Activated CD8-positive, alpha-beta T cell treated with anti-CD3 and anti-CD28 coated beads, Interleukin-2, amount 10 ng/mL, durations not matched to agents 7 days and 5 days (primary cell): ENCODE measurements around the gene MORC4. TPM values are rescaled to one million over a fixed set of nuclear protein-coding genes. Genes with fewer than 3 reads are reported as not detected.
A peak's percentile ranks its signal among the peaks of the same experiment; 100 is the strongest.

Experiments
- ATAC-seq: fragments of 150-1000 bp; cut with Tn5 transposase; one replicate; pipeline ENCODE4 v1.10.0; 2021; ENCODE audit warnings: moderate library complexity
- CTCF ChIA-PET: fragments of 350-600 bp; sonication (Branson Sonifier 250); formaldehyde crosslinking; loops from one replicate; lab custom pipeline; 2021; ENCODE audit warnings: antibody characterized with exemption; lab: Charles Lee
- POLR2A ChIA-PET: fragments of 350-600 bp; sonication (Branson Sonifier 250); formaldehyde crosslinking; loops from one replicate; lab custom pipeline; 2021; ENCODE audit warnings: antibody characterized with exemption; lab: Charles Lee
- DNase-seq: peaks from one replicate; pipeline ENCODE4 v3.0.0-alpha.2; 2020
- H3K27ac Mint-ChIP-seq: one replicate; pipeline ENCODE4 v1.8.0; 2021; ENCODE audit warnings: mild to moderate bottlenecking, mixed read lengths
- H3K27me3 Mint-ChIP-seq: one replicate; pipeline ENCODE4 v1.8.0; 2021; ENCODE audit warnings: low read depth, mixed read lengths
- H3K36me3 Mint-ChIP-seq: one replicate; pipeline ENCODE4 v1.8.0; 2021; ENCODE audit warnings: low read depth, mixed read lengths
- H3K4me1 Mint-ChIP-seq: one replicate; pipeline ENCODE4 v1.8.0; 2021; ENCODE audit warnings: low read depth, mixed read lengths
- H3K4me3 Mint-ChIP-seq: one replicate; pipeline ENCODE4 v1.8.0; 2021; ENCODE audit warnings: mild to moderate bottlenecking, mixed read lengths
- H3K9me3 Mint-ChIP-seq: one replicate; pipeline ENCODE4 v1.8.0; 2022; ENCODE audit warnings: mixed read lengths; ENCODE audit not compliant: insufficient read depth
- total RNA-seq, 2 experiments: library from RNA; stranded (reverse); gene quantifications; one replicate each; pipeline ENCODE4 v1.2.3, GENCODE V29; 2021

Gene MORC4
- total RNA-seq, 2 experiments from 2014 or later, result 5.7 to 6.5 TPM

GRCh38 chrX:106903291-106903824, 96.7 kb downstream of the MORC4 start, which contains the start of gene RIPPLY1:
Gene RIPPLY1 (minus strand): TSS chrX:106903341. CDS start chrX:106903287, 54 bp downstream.
- no peaks in the 10 kb centered on the region for H3K27me3 Mint-ChIP-seq
- POLR2A ChIA-PET, result no interaction called here

GRCh38 chrX:106902684-106903083, 97.3 kb downstream of the MORC4 start:
- no peak for ATAC-seq
- Mint-ChIP-seq H3K36me3 (no peaks in the 10 kb centered on the region), H3K4me1 (no peaks in the 10 kb centered on the region), H3K9me3 (no peaks in the 10 kb centered on the region), H3K4me3 (no peak overlapping the region), H3K27me3 (no peaks in the 10 kb centered on the region), H3K27ac (no peak overlapping the region)
- CTCF ChIA-PET, result interaction anchor here (1.0 kb wide), 1 partner anchor 8 kb away, joined by 4 read pairs; no protein-coding TSS in a partner anchor
- POLR2A ChIA-PET, result no interaction called here
- no peak for DNase-seq

More at GRCh38 chrX:106903291-106903824, 96.7 kb downstream of the MORC4 start, which contains the start of gene RIPPLY1:
- CTCF ChIA-PET, result interaction anchor here (1.0 kb wide), 1 partner anchor 9 kb away, joined by 4 read pairs; no protein-coding TSS in a partner anchor
- no peak within 1 kb of the TSS for H3K4me3 Mint-ChIP-seq
- ATAC-seq, result no peak
- H3K27ac Mint-ChIP-seq, result no peak within 1 kb of the TSS
- no peaks in the 10 kb centered on the region for H3K9me3 Mint-ChIP-seq
- DNase-seq, result no peak
- H3K36me3 Mint-ChIP-seq, result no peaks in the 10 kb centered on the region
- H3K4me1 Mint-ChIP-seq, result no peaks in the 10 kb centered on the region

DNA sequence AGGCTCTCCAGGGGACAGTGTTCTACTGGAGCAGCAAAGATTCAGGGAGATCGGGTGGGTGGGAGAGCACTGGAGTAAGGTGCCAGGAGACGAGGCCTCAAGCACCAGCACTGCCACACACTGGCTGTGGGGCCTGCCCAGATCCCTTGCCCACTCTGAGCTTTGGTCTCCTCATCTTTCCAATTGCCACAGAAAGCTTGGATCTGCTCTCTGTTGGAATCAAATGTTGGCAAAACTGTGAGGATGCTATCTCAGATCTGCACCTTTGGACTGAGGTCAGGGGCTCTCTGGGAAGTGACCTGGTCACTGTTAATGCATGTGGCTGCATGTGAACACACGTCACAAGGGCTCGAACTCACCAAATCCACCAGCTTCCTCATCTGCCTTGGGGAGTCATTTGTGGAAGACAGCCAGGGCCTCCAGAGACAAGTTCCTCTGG, 98.2 kb downstream of the MORC4 start:
- no peaks in the 10 kb centered on the region for H3K9me3 Mint-ChIP-seq
- no peaks in the 10 kb centered on the region for H3K4me1 Mint-ChIP-seq
- ATAC-seq, result no peak
- no peaks in the 10 kb centered on the region for H3K36me3 Mint-ChIP-seq
- ChIA-PET CTCF (no interaction called here), POLR2A (no interaction called here)
- no peak overlapping the region for H3K27ac Mint-ChIP-seq
- no peak for DNase-seq
- no peaks in the 10 kb centered on the region for H3K27me3 Mint-ChIP-seq
- H3K4me3 Mint-ChIP-seq, result no peak overlapping the region

GRCh38 chrX:106901341-106901740, 98.7 kb downstream of the MORC4 start:
- no peak overlapping the region for H3K27ac Mint-ChIP-seq
- H3K4me3 Mint-ChIP-seq, result no peak overlapping the region
- no peaks in the 10 kb centered on the region for H3K36me3 Mint-ChIP-seq
- H3K9me3 Mint-ChIP-seq, result no peaks in the 10 kb centered on the region
- DNase-seq (no peak), ATAC-seq (no peak)
- H3K4me1 Mint-ChIP-seq, result no peaks in the 10 kb centered on the region
- ChIA-PET CTCF (no interaction called here), POLR2A (no interaction called here)
- H3K27me3 Mint-ChIP-seq, result no peaks in the 10 kb centered on the region

GRCh38 chrX:106899841-106900240, 100.2 kb downstream of the MORC4 start:
- no peaks in the 10 kb centered on the region for H3K4me1 Mint-ChIP-seq
- no peak for ATAC-seq
- DNase-seq, result no peak
- no peaks in the 10 kb centered on the region for H3K9me3 Mint-ChIP-seq
- H3K27ac Mint-ChIP-seq, result no peak overlapping the region
- no peaks in the 10 kb centered on the region for H3K27me3 Mint-ChIP-seq
- H3K36me3 Mint-ChIP-seq, result no peaks in the 10 kb centered on the region
- ChIA-PET POLR2A (no interaction called here), CTCF (interaction anchor here (0.6 kb wide), 1 partner anchor 933 kb away, joined by 3 read pairs; no protein-coding TSS in a partner anchor)
- no peak overlapping the region for H3K4me3 Mint-ChIP-seq

DNA sequence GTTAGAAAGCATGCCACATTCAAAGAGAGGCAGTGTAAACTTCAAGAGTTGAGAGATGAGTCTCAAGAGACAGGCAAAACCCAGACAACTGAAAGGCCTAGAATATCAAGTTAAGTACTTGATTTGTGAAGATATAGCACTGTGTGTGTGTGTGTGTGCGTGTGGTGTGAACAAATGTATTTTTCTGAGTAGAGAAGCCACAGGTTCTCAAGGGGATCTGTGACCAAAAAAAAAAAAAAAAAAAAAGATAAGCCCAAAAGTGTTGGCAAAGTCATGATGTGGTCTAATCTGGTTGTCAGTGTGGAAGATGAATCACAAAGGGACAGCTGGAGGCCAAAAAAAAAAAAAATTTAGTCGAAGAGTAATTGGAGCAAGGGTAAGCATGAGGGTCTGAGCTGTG, 100.7 kb downstream of the MORC4 start:
- DNase-seq (no peak), ATAC-seq (no peak)
- no peaks in the 10 kb centered on the region for H3K4me1 Mint-ChIP-seq
- POLR2A ChIA-PET, result no interaction called here
- no peaks in the 10 kb centered on the region for H3K36me3 Mint-ChIP-seq
- H3K4me3 Mint-ChIP-seq, result no peak overlapping the region
- no peaks in the 10 kb centered on the region for H3K27me3 Mint-ChIP-seq
- CTCF ChIA-PET, result interaction anchor here (0.6 to 2.3 kb wide), 9 partner anchors 9 to 933 kb away, joined by 3 to 10 read pairs (median 3); no protein-coding TSS in a partner anchor
- H3K27ac Mint-ChIP-seq, result no peak overlapping the region
- H3K9me3 Mint-ChIP-seq, result no peaks in the 10 kb centered on the region

DNA sequence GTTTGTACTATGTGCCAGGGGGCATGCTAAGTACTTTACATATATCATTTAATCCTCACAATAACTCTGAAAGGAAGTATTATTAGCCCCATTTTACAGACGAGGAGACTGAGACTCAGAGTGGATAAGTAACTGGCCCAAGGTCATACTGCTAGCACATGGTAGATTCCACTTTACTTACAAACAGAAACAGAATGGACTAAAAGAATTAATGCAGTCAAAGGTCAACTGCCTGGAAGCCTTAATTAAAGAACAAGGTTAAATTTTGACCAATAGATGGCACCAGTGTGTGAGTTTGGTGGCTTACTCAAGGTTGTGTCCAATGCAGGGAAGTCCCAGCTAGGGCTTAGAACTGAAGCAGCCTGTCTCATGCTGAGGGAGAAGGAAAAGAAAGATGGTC, 101.5 kb downstream of the MORC4 start:
- Mint-ChIP-seq H3K4me3 (no peak overlapping the region), H3K27ac (no peak overlapping the region), H3K9me3 (no peaks in the 10 kb centered on the region), H3K36me3 (no peaks in the 10 kb centered on the region), H3K4me1 (no peaks in the 10 kb centered on the region), H3K27me3 (no peaks in the 10 kb centered on the region)
- DNase-seq, result peak; percentile 24
- ChIA-PET CTCF (interaction anchor here (0.7 to 2.3 kb wide), 13 partner anchors 8 to 880 kb away, joined by 3 to 10 read pairs (median 3); no protein-coding TSS in a partner anchor), POLR2A (no interaction called here)
- ATAC-seq, result no peak

DNA sequence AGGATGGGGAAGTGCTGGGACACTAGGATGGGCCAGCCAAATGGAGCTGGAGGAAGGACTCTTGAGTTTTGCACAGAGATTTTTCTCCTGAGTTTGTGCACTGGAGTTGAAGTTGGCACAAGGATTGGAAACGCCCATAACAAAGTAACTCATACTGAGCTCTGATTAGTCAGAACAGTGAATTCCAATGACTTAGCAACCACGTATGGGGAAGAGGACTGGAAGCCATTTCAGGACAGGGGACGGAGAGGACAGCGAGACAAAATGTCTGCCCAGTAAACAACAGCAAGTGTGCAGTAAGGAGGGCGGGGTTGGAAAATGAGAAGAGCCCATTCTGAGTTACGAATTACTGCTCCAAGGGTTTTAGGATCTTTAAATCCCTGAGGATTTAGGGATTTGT, 102.8 kb downstream of the MORC4 start:
- no peak for DNase-seq
- H3K27me3 Mint-ChIP-seq, result no peaks in the 10 kb centered on the region
- no peaks in the 10 kb centered on the region for H3K9me3 Mint-ChIP-seq
- ATAC-seq, result no peak
- no peak overlapping the region for H3K4me3 Mint-ChIP-seq
- no peaks in the 10 kb centered on the region for H3K4me1 Mint-ChIP-seq
- no peak overlapping the region for H3K27ac Mint-ChIP-seq
- CTCF ChIA-PET, result interaction anchor here (1.1 to 2.3 kb wide), 3 partner anchors 9 to 55 kb away, joined by 3 to 10 read pairs (median 3); no protein-coding TSS in a partner anchor
- H3K36me3 Mint-ChIP-seq, result no peaks in the 10 kb centered on the region
- POLR2A ChIA-PET, result no interaction called here

GRCh38 chrX:106894978-106895452, 105.0 kb downstream of the MORC4 start:
- no peaks in the 10 kb centered on the region for H3K9me3 Mint-ChIP-seq
- no peak for DNase-seq
- no peaks in the 10 kb centered on the region for H3K27me3 Mint-ChIP-seq
- no peak overlapping the region for H3K4me3 Mint-ChIP-seq
- ATAC-seq, result no peak
- CTCF ChIA-PET, result interaction anchor here (0.8 to 1.6 kb wide), 6 partner anchors 8 to 57 kb away, joined by 3 to 5 read pairs (median 4); partner anchors contain the start of gene RIPPLY1
- POLR2A ChIA-PET, result no interaction called here
- H3K27ac Mint-ChIP-seq, result no peak overlapping the region
- H3K4me1 Mint-ChIP-seq, result no peaks in the 10 kb centered on the region
- H3K36me3 Mint-ChIP-seq, result no peaks in the 10 kb centered on the region

- H3K9me3 Mint-ChIP-seq, result no peaks in the 10 kb centered on the region
- CTCF ChIA-PET, result interaction anchor here (0.7 to 2.0 kb wide), 11 partner anchors 8 to 534 kb away, joined by 3 to 5 read pairs (median 3); partner anchors contain the start of gene RIPPLY1
- POLR2A ChIA-PET, result no interaction called here
- no peaks in the 10 kb centered on the region for H3K4me1 Mint-ChIP-seq
- DNase-seq (peak; percentile 46), ATAC-seq (no peak)
- H3K27me3 Mint-ChIP-seq, result no peaks in the 10 kb centered on the region
- no peak overlapping the region for H3K4me3 Mint-ChIP-seq
- H3K27ac Mint-ChIP-seq, result no peak overlapping the region
- H3K36me3 Mint-ChIP-seq, result no peaks in the 10 kb centered on the region
These were observed 105.6 kb downstream of the MORC4 start for GRCh38 chrX:106894392-106894909.

- Mint-ChIP-seq H3K4me3 (no peak overlapping the region), H3K9me3 (no peaks in the 10 kb centered on the region), H3K4me1 (no peaks in the 10 kb centered on the region), H3K36me3 (no peaks in the 10 kb centered on the region), H3K27ac (no peak overlapping the region), H3K27me3 (peaks cover 9% of the 10 kb centered on the region)
- ATAC-seq (no peak), DNase-seq (no peak)
- POLR2A ChIA-PET, result no interaction called here
- CTCF ChIA-PET, result interaction anchor here (1.3 to 1.4 kb wide), 2 partner anchors 15 to 21 kb away, joined by 3 read pairs; no protein-coding TSS in a partner anchor
These were observed 108.1 kb downstream of the MORC4 start for GRCh38 chrX:106891762-106892460.
